Measurements from ENCODE around the gene GCNT1. TPM values are rescaled to one million over a fixed set of nuclear protein-coding genes. Genes with fewer than 3 reads are reported as not detected.

GCNT1 gene
- total RNA-seq, 2 donors from 2014 or later: 8.1 to 8.4 TPM

DNA sequence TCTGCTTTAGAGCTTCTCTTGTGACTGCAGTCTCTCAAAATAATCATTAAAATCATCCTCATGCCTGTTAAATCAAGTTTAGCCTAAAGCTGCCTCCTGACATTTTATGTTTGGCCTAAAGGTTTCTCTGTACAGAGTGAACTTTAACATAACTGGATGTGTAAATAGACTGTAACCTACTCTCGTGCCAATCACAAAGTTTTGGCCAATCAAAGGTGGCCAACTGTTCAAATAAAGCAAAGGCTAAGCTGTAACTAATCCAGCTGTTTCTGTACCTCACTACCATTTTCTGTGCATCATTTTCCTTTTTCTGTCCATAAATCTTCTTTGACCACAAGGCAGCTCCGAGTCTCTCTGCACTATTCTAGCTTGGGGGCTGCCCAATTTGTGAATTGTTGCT is 86.2 kb downstream of the GCNT1 start:
- DNase-seq (ENCODE audit: low spot score) (no peak), ATAC-seq (no peak)
- no peaks in the 10 kb centered on the region for H3K9me3 Mint-ChIP-seq
- H3K4me3 Mint-ChIP-seq: no peak overlapping the region
- no peaks in the 10 kb centered on the region for H3K36me3 Mint-ChIP-seq
- no peaks in the 10 kb centered on the region for H3K27me3 Mint-ChIP-seq
- peaks cover 1 to 3% of the 10 kb centered on the region in 2 donors for H3K4me1 Mint-ChIP-seq (ENCODE audit: low read depth in 2 of 2)
- H3K27ac Mint-ChIP-seq: no peak overlapping the region

- Mint-ChIP-seq H3K36me3 (no peaks in the 10 kb centered on the region), H3K4me1 (ENCODE audit: low read depth in 2 of 2) (peaks cover 15 to 17% of the 10 kb centered on the region in 2 donors)
Measured at GRCh38 chr9:76552181-76552580, 93.2 kb downstream of the GCNT1 start.

DNA sequence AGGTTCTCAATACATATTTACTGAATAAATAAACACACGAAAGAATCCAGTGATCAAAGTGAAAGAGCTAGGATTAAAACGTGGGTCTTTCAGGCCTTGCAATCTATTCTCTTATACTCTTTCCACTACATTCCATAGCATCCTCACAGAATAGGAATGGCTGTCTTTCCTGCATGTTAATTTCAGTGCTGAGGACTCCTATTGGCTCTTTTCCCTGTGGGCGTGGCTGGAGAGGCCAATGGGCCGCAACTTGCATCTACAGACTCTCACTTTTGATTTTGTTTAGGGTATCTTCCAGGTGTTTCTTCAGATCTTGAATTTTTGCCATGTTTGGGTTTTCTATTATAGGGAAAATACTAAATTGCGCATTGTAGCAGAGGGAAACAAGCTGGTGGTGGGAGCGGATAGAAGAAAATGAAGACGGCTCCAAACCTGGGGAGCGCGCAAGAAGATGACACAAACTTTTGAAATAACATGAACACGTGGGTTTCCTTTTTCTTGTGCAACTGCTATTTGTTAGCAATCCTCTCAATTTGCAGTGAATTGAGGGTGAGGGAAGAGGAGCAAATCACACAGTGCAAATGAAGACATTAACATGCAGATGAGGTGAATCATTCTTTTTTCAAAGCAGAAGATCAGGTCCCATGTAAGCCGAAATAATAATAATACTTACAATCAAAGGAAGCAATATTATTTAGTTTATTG is 93.9 kb downstream of the GCNT1 start:
- Mint-ChIP-seq H3K9me3 (no peaks in the 10 kb centered on the region), H3K27me3 (no peaks in the 10 kb centered on the region), H3K36me3 (no peaks in the 10 kb centered on the region), H3K4me3 (peak overlapping the region; percentile 36), H3K4me1 (ENCODE audit: low read depth in 2 of 2) (peaks cover 15 to 18% of the 10 kb centered on the region in 2 donors), H3K27ac (peak overlapping the region in 1 of 2 donors; percentile 3)
- DNase-seq (ENCODE audit: low spot score) (no peak), ATAC-seq (no peak)

More at GRCh38 chr9:76552181-76552580, 93.2 kb downstream of the GCNT1 start:
- ATAC-seq (no peak), DNase-seq (ENCODE audit: low spot score) (no peak)
- H3K27ac Mint-ChIP-seq: no peak overlapping the region
- no peaks in the 10 kb centered on the region for H3K9me3 Mint-ChIP-seq
- H3K4me3 Mint-ChIP-seq: no peak overlapping the region
- no peaks in the 10 kb centered on the region for H3K27me3 Mint-ChIP-seq

- Mint-ChIP-seq H3K9me3 (no peaks in the 10 kb centered on the region), H3K27me3 (no peaks in the 10 kb centered on the region), H3K4me1 (ENCODE audit: low read depth in 2 of 2) (peaks cover 21 to 24% of the 10 kb centered on the region in 2 donors), H3K27ac (peak overlapping the region in 1 of 2 donors; percentile 3), H3K4me3 (peak overlapping the region; percentile 36), H3K36me3 (no peaks in the 10 kb centered on the region)
- peak in 1 of 2 donors; percentile 53 for ATAC-seq
- DNase-seq (ENCODE audit: low spot score): no peak
Measured at GRCh38 chr9:76553680-76554079, 94.7 kb downstream of the GCNT1 start.

Other genes with a start within 250 kb of the GCNT1 start
- 10 to 100 TPM in 1 of 2 donors, 1 to 10 TPM in 1; 9.2 to 11.9 TPM for gene RFK, start 64.8 kb upstream of the GCNT1 start, total RNA-seq

Measured in natural killer cell treated with Interleukin-12 subunit alpha and Interleukin-12 subunit beta and Interleukin-15 and Interleukin-18, amount 100 ng/mL, for 72 hours (primary cell).